Osteoblast (primary cell): ENCODE data around the gene IL19. TPM values are rescaled to one million over a fixed set of nuclear protein-coding genes. Genes with fewer than 3 reads are reported as not detected.

ENCODE experiments used
- DNase-seq: peaks from one replicate; pipeline ENCODE4 v3.0.0; 2011; ENCODE audit warnings: low spot score, mixed read lengths; ENCODE audit not compliant: insufficient read length; ENCODE audit errors: missing footprints
- H2AFZ ChIP-seq: 2 replicates; pipeline ENCODE4 v1.6.0; 2011; ENCODE audit warnings: mild to moderate bottlenecking, low read length
- H3K27ac ChIP-seq: 2 replicates; pipeline ENCODE4 v1.5.1; 2011; ENCODE audit warnings: mild to moderate bottlenecking, low read depth, low read length, moderate library complexity
- H3K27me3 ChIP-seq: 2 replicates; pipeline ENCODE4 v1.6.0; 2012; ENCODE audit warnings: mild to moderate bottlenecking, control low read depth, inconsistent platforms, low read length, moderate library complexity; ENCODE audit not compliant: insufficient read depth
- H3K36me3 ChIP-seq: 2 replicates; pipeline ENCODE4 v1.5.1; 2011; ENCODE audit warnings: mild to moderate bottlenecking, low read length, control low read depth, moderate library complexity; ENCODE audit not compliant: insufficient read depth
- H3K4me1 ChIP-seq: 2 replicates; pipeline ENCODE4 v1.5.1; 2011; ENCODE audit warnings: mild to moderate bottlenecking, low read length, control low read depth, moderate library complexity; ENCODE audit not compliant: insufficient read depth
- H3K4me2 ChIP-seq: 2 replicates; pipeline ENCODE4 v1.6.0; 2011; ENCODE audit warnings: mild to moderate bottlenecking, low read length; ENCODE audit not compliant: insufficient read depth
- H3K4me3 ChIP-seq: fragments of 200-600 bp; sonication (generic); 3 replicates; pipeline ENCODE4 v1.5.1; 2012; ENCODE audit warnings: mild to moderate bottlenecking, low read length, inconsistent platforms; ENCODE audit not compliant: insufficient read depth
- H3K79me2 ChIP-seq: 2 replicates; pipeline ENCODE4 v1.6.0; 2012; ENCODE audit warnings: mild to moderate bottlenecking, low read length, control low read depth, inconsistent platforms; ENCODE audit not compliant: insufficient read depth
- H3K9me3 ChIP-seq: 2 replicates; pipeline ENCODE4 v1.5.1; 2011; ENCODE audit warnings: low read depth, low read length, control low read depth
- H4K20me1 ChIP-seq: 2 replicates; pipeline ENCODE4 v1.6.0; 2012; ENCODE audit warnings: mild to moderate bottlenecking, low read length, control low read depth; ENCODE audit not compliant: insufficient read depth
- total RNA-seq: library from RNA; depleted of rRNA; stranded (reverse); fragments of >200 nt; gene quantifications from 2 replicates; pipeline ENCODE4 v1.2.3, GENCODE V29; 2012
- TF ChIP-seq, protein P1 (sequence below): IDR thresholded peaks from 2 replicates; pipeline ENCODE4 v1.5.1; 2011; ENCODE audit warnings: mild to moderate bottlenecking, low read depth, low read length, moderate library complexity; ENCODE audit errors: extremely low read depth

Gene IL19
- total RNA-seq, 1 donor, result not detected

DNA sequence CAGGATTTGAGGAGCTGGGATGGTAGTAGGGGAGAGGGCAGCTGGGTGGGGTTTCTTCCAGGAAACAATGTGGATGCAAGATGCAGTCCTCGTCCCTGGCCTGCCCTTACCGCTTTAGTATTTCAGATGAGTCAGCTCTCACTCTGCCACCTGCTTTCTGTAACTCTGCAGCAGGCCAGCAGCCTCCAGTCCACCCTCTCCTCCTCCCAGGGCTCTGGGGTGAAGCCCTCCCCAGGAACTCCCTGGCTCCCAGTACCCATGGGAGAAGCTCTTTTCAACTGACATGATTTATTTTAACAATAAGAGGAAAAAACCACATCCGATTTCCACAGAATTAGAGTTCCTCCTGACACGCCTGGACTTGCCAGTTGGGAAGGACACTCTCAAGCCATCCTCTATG, 55.8 kb downstream of the IL19 start:
- peaks cover 15% of the 10 kb centered on the region for H3K27me3 ChIP-seq
- H3K4me3 ChIP-seq, result no peak overlapping the region
- no peak overlapping the region for H3K27ac ChIP-seq
- no peaks in the 10 kb centered on the region for H4K20me1 ChIP-seq
- no peak for DNase-seq
- no peaks in the 10 kb centered on the region for H3K36me3 ChIP-seq
- no peaks in the 10 kb centered on the region for H3K79me2 ChIP-seq
- H3K4me2 ChIP-seq, result no peak overlapping the region
- peaks cover 4% of the 10 kb centered on the region for H3K4me1 ChIP-seq
- no peaks in the 10 kb centered on the region for H3K9me3 ChIP-seq
- TF ChIP-seq, protein P1, sequence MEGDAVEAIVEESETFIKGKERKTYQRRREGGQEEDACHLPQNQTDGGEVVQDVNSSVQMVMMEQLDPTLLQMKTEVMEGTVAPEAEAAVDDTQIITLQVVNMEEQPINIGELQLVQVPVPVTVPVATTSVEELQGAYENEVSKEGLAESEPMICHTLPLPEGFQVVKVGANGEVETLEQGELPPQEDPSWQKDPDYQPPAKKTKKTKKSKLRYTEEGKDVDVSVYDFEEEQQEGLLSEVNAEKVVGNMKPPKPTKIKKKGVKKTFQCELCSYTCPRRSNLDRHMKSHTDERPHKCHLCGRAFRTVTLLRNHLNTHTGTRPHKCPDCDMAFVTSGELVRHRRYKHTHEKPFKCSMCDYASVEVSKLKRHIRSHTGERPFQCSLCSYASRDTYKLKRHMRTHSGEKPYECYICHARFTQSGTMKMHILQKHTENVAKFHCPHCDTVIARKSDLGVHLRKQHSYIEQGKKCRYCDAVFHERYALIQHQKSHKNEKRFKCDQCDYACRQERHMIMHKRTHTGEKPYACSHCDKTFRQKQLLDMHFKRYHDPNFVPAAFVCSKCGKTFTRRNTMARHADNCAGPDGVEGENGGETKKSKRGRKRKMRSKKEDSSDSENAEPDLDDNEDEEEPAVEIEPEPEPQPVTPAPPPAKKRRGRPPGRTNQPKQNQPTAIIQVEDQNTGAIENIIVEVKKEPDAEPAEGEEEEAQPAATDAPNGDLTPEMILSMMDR, result no peak
- peak overlapping the region; percentile 9 for H2AFZ ChIP-seq

DNA sequence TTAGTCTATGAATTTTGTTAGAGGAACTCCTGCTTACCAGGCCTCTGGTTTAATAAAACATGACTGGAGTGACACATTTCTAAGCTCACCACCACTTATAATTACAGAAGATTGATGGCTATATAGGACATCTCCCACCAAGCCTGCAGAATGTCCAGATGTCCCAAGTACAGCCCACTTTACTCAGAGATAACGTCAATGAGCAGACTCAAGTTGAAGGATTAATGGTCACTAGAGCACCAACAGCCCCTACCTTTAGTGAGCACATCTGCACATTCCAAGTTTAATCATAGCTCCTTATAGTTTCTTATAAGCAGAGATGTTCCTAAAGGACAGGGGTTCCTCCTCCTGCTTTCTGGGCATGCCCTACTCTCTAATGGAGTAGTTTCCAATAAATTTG, 57.5 kb downstream of the IL19 start:
- H3K27me3 ChIP-seq, result peaks cover 31% of the 10 kb centered on the region
- H3K4me1 ChIP-seq, result peaks cover 4% of the 10 kb centered on the region
- H3K9me3 ChIP-seq, result no peaks in the 10 kb centered on the region
- H3K36me3 ChIP-seq, result no peaks in the 10 kb centered on the region
- no peaks in the 10 kb centered on the region for H3K79me2 ChIP-seq
- DNase-seq, result no peak
- TF ChIP-seq, protein P1, result no peak
- no peaks in the 10 kb centered on the region for H4K20me1 ChIP-seq
- H2AFZ ChIP-seq, result no peak overlapping the region
- H3K27ac ChIP-seq, result no peak overlapping the region
- H3K4me2 ChIP-seq, result no peak overlapping the region
- H3K4me3 ChIP-seq, result no peak overlapping the region

DNA sequence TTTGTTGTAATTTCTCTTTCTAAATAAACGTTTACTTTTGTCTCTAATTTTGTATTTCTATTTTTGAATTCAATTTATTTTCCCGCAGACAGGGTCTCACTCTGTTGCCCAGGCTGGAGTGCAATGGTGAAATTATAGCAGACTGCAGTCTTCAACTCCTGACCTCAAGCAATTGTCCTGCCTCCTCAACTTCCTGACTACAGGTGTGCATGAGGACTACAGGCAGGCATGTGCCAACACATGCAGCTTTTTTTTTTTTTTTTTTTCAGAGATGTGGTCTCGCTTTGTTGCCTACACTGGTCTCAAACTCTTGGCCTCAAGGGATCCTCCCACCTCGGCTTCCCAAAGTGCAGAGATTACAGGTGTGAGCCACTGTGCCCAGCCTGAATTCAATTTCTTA, 58.2 kb downstream of the IL19 start:
- peaks cover 4% of the 10 kb centered on the region for H3K4me1 ChIP-seq
- no peak for DNase-seq
- H3K9me3 ChIP-seq, result no peaks in the 10 kb centered on the region
- H3K27me3 ChIP-seq, result peaks cover 38% of the 10 kb centered on the region
- TF ChIP-seq, protein P1, result no peak
- H3K79me2 ChIP-seq, result no peaks in the 10 kb centered on the region
- no peak overlapping the region for H3K4me3 ChIP-seq
- no peaks in the 10 kb centered on the region for H3K36me3 ChIP-seq
- no peak overlapping the region for H3K27ac ChIP-seq
- H4K20me1 ChIP-seq, result no peaks in the 10 kb centered on the region
- no peak overlapping the region for H2AFZ ChIP-seq
- no peak overlapping the region for H3K4me2 ChIP-seq

DNA sequence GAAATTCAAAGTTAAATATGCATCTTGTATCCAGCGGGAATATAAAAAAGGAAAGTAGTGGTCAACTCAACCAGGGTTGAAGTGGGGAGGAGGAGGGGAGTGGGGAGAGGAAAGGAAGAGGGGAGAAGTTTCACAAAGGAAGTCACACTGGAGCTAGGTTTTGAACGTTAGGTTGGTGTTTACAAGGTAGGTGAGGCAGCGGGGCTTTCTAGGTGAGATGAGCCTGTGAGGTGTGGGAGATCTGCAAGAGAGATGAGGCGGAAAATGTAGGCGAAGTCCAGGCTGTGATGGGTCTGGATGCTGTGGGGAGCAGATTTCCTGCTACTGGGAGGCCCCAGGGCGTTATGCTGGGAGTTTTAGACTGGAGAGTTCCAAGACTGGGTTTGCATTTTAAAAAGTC, 58.7 kb downstream of the IL19 start:
- H3K9me3 ChIP-seq, result no peaks in the 10 kb centered on the region
- no peak overlapping the region for H3K4me2 ChIP-seq
- no peak overlapping the region for H3K4me3 ChIP-seq
- H3K36me3 ChIP-seq, result no peaks in the 10 kb centered on the region
- no peak overlapping the region for H3K27ac ChIP-seq
- H3K4me1 ChIP-seq, result peaks cover 2% of the 10 kb centered on the region
- peaks cover 39% of the 10 kb centered on the region for H3K27me3 ChIP-seq
- no peaks in the 10 kb centered on the region for H3K79me2 ChIP-seq
- H4K20me1 ChIP-seq, result no peaks in the 10 kb centered on the region
- H2AFZ ChIP-seq, result no peak overlapping the region
- TF ChIP-seq, protein P1, result no peak
- DNase-seq, result no peak
